Measurements from ENCODE around the gene IZUMO1. TPM values are rescaled to one million over a fixed set of nuclear protein-coding genes. Genes with fewer than 3 reads are reported as not detected.

Gene IZUMO1
- total RNA-seq, 1 donor from 2014 or later: not detected

GRCh38 chr19:48757741-48758144 is 11.0 kb upstream of the IZUMO1 start:
- DNase-seq (ENCODE audit: low spot score) (no peak), ATAC-seq (no peak)

- DNase-seq (ENCODE audit: low spot score) (no peak), ATAC-seq (peak; percentile 14)
These were observed 10.5 kb upstream of the IZUMO1 start for GRCh38 chr19:48757089-48757675.

- DNase-seq (ENCODE audit: low spot score) (no peak), ATAC-seq (no peak)
These were observed 10.0 kb upstream of the IZUMO1 start for GRCh38 chr19:48756686-48757085.

- no peak for DNase-seq (ENCODE audit: low spot score)
These were observed 9.5 kb upstream of the IZUMO1 start for GRCh38 chr19:48756212-48756611.

GRCh38 chr19:48755787-48756186 is 9.1 kb upstream of the IZUMO1 start:
- ATAC-seq (peak; percentile 74), DNase-seq (ENCODE audit: low spot score) (peak; percentile 71)

More at GRCh38 chr19:48756212-48756611, 9.5 kb upstream of the IZUMO1 start:
- ATAC-seq: no peak

DNA sequence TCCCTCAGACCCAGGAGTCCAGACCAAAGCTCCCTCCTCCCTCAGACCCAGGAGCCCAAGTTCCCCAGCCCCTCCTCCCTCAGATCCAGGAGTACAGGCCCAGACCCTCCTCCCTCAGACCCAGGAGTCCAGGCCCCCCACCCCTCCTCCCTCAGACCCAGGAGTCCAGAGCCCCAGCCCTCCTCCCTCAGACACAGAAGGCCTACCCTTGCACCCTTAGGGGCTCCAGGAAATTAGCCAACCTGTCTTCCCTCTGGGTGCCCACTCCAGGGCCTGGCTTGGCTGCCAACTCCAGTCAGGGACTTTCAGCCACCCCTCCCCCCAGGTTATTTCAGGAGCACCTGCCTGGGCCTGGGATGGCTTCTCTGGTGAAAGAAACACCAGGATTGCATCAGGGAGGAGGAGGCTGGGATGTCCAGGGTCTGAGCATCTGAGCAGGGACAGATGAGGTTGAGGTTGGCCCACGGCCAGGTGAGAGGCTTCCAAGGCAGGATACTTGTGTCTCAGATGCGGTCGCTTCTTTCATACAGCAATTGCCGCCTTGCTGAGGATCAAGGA is 8.5 kb upstream of the IZUMO1 start, which contains the start of gene FGF21:
FGF21 (plus strand) TSS at position 441 of the 558 bp plus-strand sequence. CDS start 713 bp downstream, outside the sequence.
- peak; percentile 45 for ATAC-seq
- no peak for DNase-seq (ENCODE audit: low spot score)

DNA sequence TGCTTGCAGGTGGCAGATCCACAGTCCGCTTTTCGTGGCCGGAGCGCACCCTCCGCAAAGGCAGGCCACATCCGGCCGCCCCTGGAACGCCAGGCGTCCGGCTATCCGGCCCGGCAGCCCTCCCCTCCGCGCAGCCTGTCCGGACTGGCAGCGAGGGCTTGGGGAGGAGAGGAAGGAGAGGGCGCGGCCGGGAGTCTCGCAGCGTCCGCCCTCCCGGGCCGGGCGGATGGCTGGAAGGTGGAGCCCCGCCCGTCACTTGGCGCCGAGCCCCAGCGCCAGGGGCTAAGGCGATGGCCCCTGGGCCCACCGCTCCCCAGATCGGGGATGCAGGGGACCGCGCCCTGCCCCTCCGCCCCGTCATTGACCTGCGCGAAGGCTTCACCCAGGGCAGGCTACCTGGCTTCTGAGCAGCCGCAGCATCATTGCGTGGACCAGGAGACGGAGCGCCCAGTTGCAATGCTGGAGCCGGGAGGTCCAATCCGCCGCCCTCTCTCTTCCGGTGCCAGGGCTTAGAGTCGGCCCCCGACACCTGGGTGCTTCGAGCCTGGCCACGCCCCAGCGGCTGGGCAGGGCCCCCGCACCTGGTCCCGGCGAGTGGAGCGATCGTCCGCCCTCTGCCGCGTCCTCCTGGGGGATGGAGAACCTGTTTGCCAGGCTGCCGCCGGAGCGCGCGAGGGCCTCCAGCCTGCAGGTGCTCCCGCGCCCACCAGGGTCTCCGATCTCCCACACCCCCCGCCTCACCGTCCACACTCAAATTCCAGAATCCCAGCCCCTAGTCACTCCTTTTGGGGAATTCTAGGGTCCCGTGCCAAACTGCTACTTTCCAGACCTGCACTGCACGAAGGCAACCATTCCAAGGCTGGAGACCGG is 6.0 kb upstream of the IZUMO1 start, which contains the start of gene FUT1:
FUT1 (minus strand) TSS at position 146 of the 870 bp plus-strand sequence. CDS start 1,360 bp downstream, outside the sequence.
- peak; percentile 57 for ATAC-seq
- DNase-seq (ENCODE audit: low spot score): no peak

DNA sequence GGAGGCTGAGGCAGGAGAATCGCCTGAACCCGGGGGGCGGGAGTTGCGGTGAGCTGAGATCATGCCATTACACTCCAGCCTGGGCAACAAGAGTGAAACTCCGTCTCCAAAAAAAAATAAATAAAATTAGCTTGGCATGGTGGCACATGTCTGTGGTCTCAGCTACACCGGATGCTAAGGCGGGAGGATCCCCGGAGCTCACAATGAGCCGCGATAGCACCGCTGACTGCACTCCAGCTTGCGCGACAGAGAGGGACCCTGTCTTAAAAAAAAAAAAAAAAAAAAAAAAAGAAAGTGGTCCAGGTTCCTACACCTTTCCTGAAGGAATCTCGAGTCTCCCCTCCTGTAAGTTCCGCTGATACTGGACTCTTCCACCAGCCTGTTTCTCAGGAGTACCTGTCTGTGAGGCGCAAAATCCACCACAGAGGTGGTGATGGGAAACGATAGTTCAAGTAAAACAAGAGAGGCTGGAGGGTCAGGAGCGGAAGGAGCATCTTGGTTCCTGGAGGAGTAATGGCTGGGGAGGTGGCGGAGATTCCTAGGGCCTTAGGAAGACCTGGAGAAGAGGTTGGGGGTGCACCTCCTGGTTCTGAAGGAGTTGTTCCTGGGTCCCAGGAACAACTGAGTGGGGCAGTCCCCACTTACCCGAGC is 5.3 kb upstream of the IZUMO1 start:
- ATAC-seq (no peak), DNase-seq (ENCODE audit: low spot score) (no peak)

- DNase-seq (ENCODE audit: low spot score): no peak
These were observed 4.2 kb upstream of the IZUMO1 start for GRCh38 chr19:48750771-48751504.

GRCh38 chr19:48750351-48750750 is 3.6 kb upstream of the IZUMO1 start:
- ATAC-seq (peak; percentile 51), DNase-seq (ENCODE audit: low spot score) (no peak)

More at GRCh38 chr19:48750771-48751504, 4.2 kb upstream of the IZUMO1 start:
- no peak for ATAC-seq

GRCh38 chr19:48749571-48750198 is 3.0 kb upstream of the IZUMO1 start:
- DNase-seq (ENCODE audit: low spot score): no peak
- no peak for ATAC-seq

DNA sequence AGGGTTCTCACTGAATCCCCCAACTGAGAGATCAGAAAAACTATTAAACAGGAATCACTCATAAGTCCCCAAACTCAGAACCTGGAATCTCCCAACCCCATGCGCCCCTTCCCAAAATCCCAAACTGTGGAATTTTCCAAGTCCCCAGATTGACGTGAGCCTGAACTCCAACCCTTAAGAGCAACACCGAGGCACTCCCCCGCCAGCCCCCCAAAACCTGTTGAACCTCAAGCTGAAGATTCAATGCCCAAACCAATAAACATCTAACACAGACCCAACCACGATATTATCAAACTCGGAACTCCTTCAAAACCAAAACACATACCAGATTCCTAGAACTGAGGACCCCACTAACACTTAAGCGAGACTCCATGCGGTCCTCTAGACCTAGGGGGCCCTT is 599 bp downstream of the IZUMO1 start:
- ATAC-seq (no peak), DNase-seq (ENCODE audit: low spot score) (no peak)

DNA sequence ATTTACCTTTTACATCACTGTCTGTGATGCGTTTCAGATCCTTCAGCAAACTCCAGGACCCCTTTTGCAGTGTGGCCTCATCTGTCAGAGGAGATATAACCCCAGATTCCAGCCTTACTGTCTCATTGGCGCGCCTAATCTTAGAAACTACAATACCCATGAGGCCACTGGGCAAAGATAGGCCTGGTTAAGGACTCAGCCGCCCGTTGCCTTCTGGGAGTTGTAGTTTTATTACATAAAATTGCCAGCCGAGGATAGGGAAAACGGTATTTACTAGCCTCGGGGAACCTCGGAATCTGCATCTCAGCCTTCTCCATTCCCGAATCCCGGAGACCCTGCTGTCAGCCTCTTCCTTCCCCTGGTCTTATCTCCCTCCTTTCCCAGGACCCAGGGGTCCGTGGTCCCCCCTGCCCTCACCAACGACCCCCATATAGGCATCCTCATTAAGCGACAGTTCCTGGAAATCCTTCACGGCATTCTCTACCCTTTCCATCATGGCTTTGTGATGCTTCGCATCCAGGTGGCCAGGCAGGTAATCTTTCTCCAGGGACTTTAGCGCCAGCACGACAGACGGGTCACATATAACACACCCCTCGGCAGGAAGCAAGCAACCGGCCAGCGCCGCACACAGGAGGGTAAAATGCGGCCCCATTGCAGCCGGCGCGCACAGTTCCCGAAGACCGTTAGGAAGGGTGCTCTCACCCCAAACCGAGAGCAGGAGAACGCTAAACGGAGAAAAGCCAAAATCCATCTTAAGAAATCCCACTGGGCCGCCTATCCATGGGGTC is 1.3 kb downstream of the IZUMO1 start:
- DNase-seq (ENCODE audit: low spot score) (no peak), ATAC-seq (peak; percentile 76)

GRCh38 chr19:48742096-48742495 is 4.6 kb downstream of the IZUMO1 start:
- DNase-seq (ENCODE audit: low spot score): no peak

GRCh38 chr19:48741129-48741999 is 5.3 kb downstream of the IZUMO1 start:
- peak; percentile 59 for DNase-seq (ENCODE audit: low spot score)
- no peak for ATAC-seq

More at GRCh38 chr19:48742096-48742495, 4.6 kb downstream of the IZUMO1 start:
- ATAC-seq: no peak

DNA sequence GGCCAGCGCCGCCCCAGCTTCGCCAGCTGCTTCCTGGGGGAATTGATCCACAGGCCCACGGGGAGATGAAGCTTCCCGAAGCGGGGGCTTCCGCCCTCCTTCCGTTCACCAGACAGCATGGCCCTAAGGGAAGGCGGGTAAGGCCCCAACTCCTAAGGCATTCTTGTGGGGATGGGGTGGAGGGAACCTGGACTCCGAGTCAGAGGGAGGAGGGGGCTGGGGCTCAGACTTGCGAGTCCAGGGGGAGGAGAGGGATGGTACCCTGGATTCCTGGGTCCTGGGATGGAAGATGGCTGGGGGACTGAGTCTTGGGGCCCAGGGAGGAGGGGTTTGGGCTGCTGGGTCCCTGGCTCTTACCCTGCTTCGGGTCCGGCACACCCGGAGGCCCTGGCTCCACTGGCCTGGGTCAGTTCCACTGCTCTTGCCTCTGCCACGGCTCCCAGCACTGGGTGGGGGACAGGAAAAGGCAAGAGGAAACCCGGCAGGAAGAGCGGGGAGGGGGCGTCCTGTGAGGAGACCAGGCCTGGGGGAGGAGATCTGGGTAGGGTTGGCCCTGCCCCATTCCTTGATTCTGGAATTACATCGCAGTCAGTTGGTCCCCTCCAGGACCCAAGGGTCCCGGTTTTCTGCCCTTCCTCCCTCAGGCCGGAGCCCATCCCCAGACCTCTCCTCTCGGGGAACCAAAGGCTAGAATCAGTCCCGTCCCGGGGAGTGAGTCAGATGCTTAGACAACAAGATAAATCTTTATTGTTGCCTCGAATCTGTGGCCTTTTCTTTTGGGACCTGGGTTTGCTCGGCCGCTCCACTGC is 6.3 kb downstream of the IZUMO1 start, which contains the start of gene RASIP1:
RASIP1 (minus strand) TSS at position 447 of the 809 bp plus-strand sequence; CDS start at position 119, 328 bp downstream.
- ATAC-seq (peak; percentile 1), DNase-seq (ENCODE audit: low spot score) (no peak)
